Trophoblast cell (in vitro differentiated cells and primary cell): ENCODE results near the gene SPAG8.

Experiments
- DNase-seq, 2 donors: peaks; one replicate each; pipeline ENCODE4 v3.0.0-alpha.2; 2016
- H2AFZ ChIP-seq: 2 replicates; pipeline ENCODE4 v1.6.1; 2013; ENCODE audit warnings: low read length, moderate library complexity, mild to moderate bottlenecking; ENCODE audit not compliant: insufficient read depth, poor library complexity
- H2AK5ac ChIP-seq: 2 replicates; pipeline ENCODE4 v1.6.1; 2013; ENCODE audit warnings: mild to moderate bottlenecking, low read length
- H2BK120ac ChIP-seq: 2 replicates; pipeline ENCODE4 v1.6.1; 2013; ENCODE audit warnings: low read length, mild to moderate bottlenecking, moderate library complexity; ENCODE audit not compliant: insufficient read depth, poor library complexity
- H2BK12ac ChIP-seq: 2 replicates; pipeline ENCODE4 v1.6.1; 2013; ENCODE audit warnings: mild to moderate bottlenecking, low read length, moderate library complexity
- H2BK5ac ChIP-seq: 2 replicates; pipeline ENCODE4 v1.6.1; 2013; ENCODE audit warnings: low read length, low read depth, moderate library complexity, mild to moderate bottlenecking; ENCODE audit not compliant: poor library complexity
- H3K14ac ChIP-seq: 2 replicates; pipeline ENCODE4 v1.6.1; 2013; ENCODE audit warnings: mild to moderate bottlenecking, low read length
- H3K18ac ChIP-seq: 2 replicates; pipeline ENCODE4 v1.6.1; 2013; ENCODE audit warnings: mild to moderate bottlenecking, low read length
- H3K23ac ChIP-seq: 2 replicates; pipeline ENCODE4 v1.6.1; 2013; ENCODE audit warnings: low read length
- H3K27ac ChIP-seq: 2 replicates; pipeline ENCODE4 v1.5.1; 2013; ENCODE audit warnings: low read depth, mild to moderate bottlenecking, inconsistent platforms, low read length, moderate library complexity
- H3K27me3 ChIP-seq: 2 replicates; pipeline ENCODE4 v1.6.1; 2013; ENCODE audit warnings: inconsistent platforms, mild to moderate bottlenecking, low read length, moderate library complexity; ENCODE audit not compliant: insufficient read depth
- H3K36me3 ChIP-seq, 2 experiments: 1 replicate in 1 of 2; 2 replicates in 1 of 2; pipeline ENCODE4 v1.6.1; 2013; ENCODE audit warnings: low read length in 2 of 2, mild to moderate bottlenecking in 2 of 2, moderate library complexity in 1 of 2; ENCODE audit not compliant: insufficient read depth in 2 of 2, control insufficient read depth in 1 of 2
- H3K4ac ChIP-seq: 2 replicates; pipeline ENCODE4 v1.6.1; 2013; ENCODE audit warnings: low read depth, mild to moderate bottlenecking, low read length, moderate library complexity
- H3K4me1 ChIP-seq, 2 experiments: 1 replicate in 1 of 2; 2 replicates in 1 of 2; pipeline ENCODE4 v1.6.1; 2013; ENCODE audit warnings: low read length in 2 of 2, mild to moderate bottlenecking in 2 of 2, moderate library complexity in 1 of 2; ENCODE audit not compliant: insufficient read depth in 2 of 2, control insufficient read depth in 1 of 2
- H3K4me2 ChIP-seq: 2 replicates; pipeline ENCODE4 v1.6.1; 2013; ENCODE audit warnings: inconsistent platforms, mild to moderate bottlenecking, low read length, moderate library complexity
- H3K4me3 ChIP-seq: 2 replicates; pipeline ENCODE4 v1.5.1; 2013; ENCODE audit warnings: mild to moderate bottlenecking, low read depth, low read length, inconsistent platforms
- H3K79me1 ChIP-seq: one replicate; pipeline ENCODE4 v1.6.1; 2013; ENCODE audit warnings: low read length
- H3K79me2 ChIP-seq: 2 replicates; pipeline ENCODE4 v1.6.1; 2013; ENCODE audit warnings: low read length, mild to moderate bottlenecking; ENCODE audit not compliant: control insufficient read depth, insufficient read depth, poor library complexity
- H3K9ac ChIP-seq: 2 replicates; pipeline ENCODE4 v1.6.1; 2013; ENCODE audit warnings: mild to moderate bottlenecking, low read length
- H3K9me3 ChIP-seq: 2 replicates; pipeline ENCODE4 v1.6.1; 2013; ENCODE audit warnings: low read depth, mild to moderate bottlenecking, control low read depth, inconsistent platforms, low read length; ENCODE audit not compliant: insufficient read depth
- H4K12ac ChIP-seq: 2 replicates; pipeline ENCODE4 v1.6.1; 2013; ENCODE audit warnings: low read depth, mild to moderate bottlenecking, low read length, moderate library complexity
- H4K8ac ChIP-seq: 2 replicates; pipeline ENCODE4 v1.6.1; 2013; ENCODE audit warnings: low read depth, mild to moderate bottlenecking, low read length, moderate library complexity
- H4K91ac ChIP-seq: one replicate; pipeline ENCODE4 v1.6.1; 2013; ENCODE audit warnings: low read depth, mild to moderate bottlenecking, low read length, moderate library complexity
- WGBS: extraction: QIAGEN DNeasy Blood & Tissue Kit; methylation state at CpG from one replicate; pipeline ENCODE4 v1.1.7; 2013; ENCODE audit warnings: missing lambda C conversion rate; ENCODE audit not compliant: insufficient read length, insufficient coverage; ENCODE audit errors: extremely low coverage; 5-methylcytosine and 5-hydroxymethylcytosine counted together

SPAG8 gene

GRCh38 chr9:35858458-35858857, 46.4 kb upstream of the SPAG8 start:
- Histone ChIP-seq H3K4me3 (no peak overlapping the region), H3K4me2 (no peak overlapping the region), H3K79me1 (no peaks in the 10 kb centered on the region), H4K91ac (no peak overlapping the region), H3K27me3 (no peaks in the 10 kb centered on the region), H3K23ac (no peak overlapping the region), H3K9ac (no peak overlapping the region), H3K27ac (no peak overlapping the region), H3K36me3 (no peaks in the 10 kb centered on the region), H3K14ac (no peak overlapping the region), H2BK120ac (no peak overlapping the region), H2AFZ (no peak overlapping the region), H4K12ac (no peak overlapping the region), H3K79me2 (no peaks in the 10 kb centered on the region), H3K18ac (no peak overlapping the region), H2BK12ac (no peak overlapping the region), H2BK5ac (no peak overlapping the region), H4K8ac (no peak overlapping the region), H2AK5ac (no peak overlapping the region), H3K4ac (no peak overlapping the region), H3K4me1 (no peaks in the 10 kb centered on the region), H3K9me3 (peaks cover 2% of the 10 kb centered on the region)
- no peak for DNase-seq
- whole genome bisulfite sequencing = no CpG with 5 or more reads among the region's 5 CpGs

GRCh38 chr9:35856882-35857281, 44.8 kb upstream of the SPAG8 start:
- H3K4me1 ChIP-seq = no peaks in the 10 kb centered on the region
- no peaks in the 10 kb centered on the region for H3K36me3 ChIP-seq
- no peak overlapping the region for H3K14ac ChIP-seq
- no CpG with 5 or more reads among the region's 5 CpGs for WGBS
- no peak overlapping the region for H3K4me3 ChIP-seq
- H2BK120ac ChIP-seq = no peak overlapping the region
- no peaks in the 10 kb centered on the region for H3K79me2 ChIP-seq
- no peak overlapping the region for H3K4ac ChIP-seq
- H2BK5ac ChIP-seq = no peak overlapping the region
- no peaks in the 10 kb centered on the region for H3K79me1 ChIP-seq
- no peak overlapping the region for H4K91ac ChIP-seq
- H3K9ac ChIP-seq = no peak overlapping the region
- no peak overlapping the region for H2AK5ac ChIP-seq
- no peak overlapping the region for H2AFZ ChIP-seq
- no peaks in the 10 kb centered on the region for H3K27me3 ChIP-seq
- no peak overlapping the region for H3K27ac ChIP-seq
- H3K23ac ChIP-seq = no peak overlapping the region
- H4K8ac ChIP-seq = no peak overlapping the region
- no peak overlapping the region for H3K18ac ChIP-seq
- H3K9me3 ChIP-seq = peaks cover 2% of the 10 kb centered on the region
- no peak overlapping the region for H3K4me2 ChIP-seq
- no peak overlapping the region for H4K12ac ChIP-seq
- no peak for DNase-seq
- no peak overlapping the region for H2BK12ac ChIP-seq

GRCh38 chr9:35856206-35856605, 44.1 kb upstream of the SPAG8 start:
- H4K91ac ChIP-seq = no peak overlapping the region
- no peak overlapping the region for H3K18ac ChIP-seq
- no peaks in the 10 kb centered on the region for H3K79me2 ChIP-seq
- no peaks in the 10 kb centered on the region for H3K4me1 ChIP-seq
- no peak overlapping the region for H4K12ac ChIP-seq
- no peak overlapping the region for H3K27ac ChIP-seq
- no peak overlapping the region for H4K8ac ChIP-seq
- WGBS = no CpG with 5 or more reads among the region's 3 CpGs
- no peak overlapping the region for H3K4me3 ChIP-seq
- H3K23ac ChIP-seq = no peak overlapping the region
- H2BK5ac ChIP-seq = no peak overlapping the region
- no peaks in the 10 kb centered on the region for H3K27me3 ChIP-seq
- DNase-seq = no peak
- no peaks in the 10 kb centered on the region for H3K79me1 ChIP-seq
- H3K4ac ChIP-seq = no peak overlapping the region
- H3K36me3 ChIP-seq = no peaks in the 10 kb centered on the region
- H3K9me3 ChIP-seq = peaks cover under 1% of the 10 kb centered on the region
- no peak overlapping the region for H3K14ac ChIP-seq
- no peak overlapping the region for H2BK120ac ChIP-seq
- H3K4me2 ChIP-seq = no peak overlapping the region
- H2AFZ ChIP-seq = no peak overlapping the region
- no peak overlapping the region for H2BK12ac ChIP-seq
- no peak overlapping the region for H2AK5ac ChIP-seq
- no peak overlapping the region for H3K9ac ChIP-seq

GRCh38 chr9:35854091-35854762, 42.2 kb upstream of the SPAG8 start:
- Histone ChIP-seq H3K4me2 (no peak overlapping the region), H4K91ac (no peak overlapping the region), H3K9ac (no peak overlapping the region), H2AFZ (no peak overlapping the region), H3K9me3 (no peaks in the 10 kb centered on the region), H3K27ac (no peak overlapping the region), H2BK12ac (no peak overlapping the region), H3K79me1 (no peaks in the 10 kb centered on the region), H3K14ac (no peak overlapping the region), H3K27me3 (no peaks in the 10 kb centered on the region), H3K36me3 (no peaks in the 10 kb centered on the region), H2AK5ac (no peak overlapping the region), H2BK5ac (no peak overlapping the region), H4K8ac (no peak overlapping the region), H3K4me3 (no peak overlapping the region), H2BK120ac (no peak overlapping the region), H3K4ac (no peak overlapping the region), H3K4me1 (no peaks in the 10 kb centered on the region), H3K79me2 (no peaks in the 10 kb centered on the region), H4K12ac (no peak overlapping the region), H3K18ac (no peak overlapping the region), H3K23ac (no peak overlapping the region)
- WGBS = no CpG with 5 or more reads among the region's 7 CpGs
- DNase-seq = no peak
